Lower leg skin (tissue), 3 donors: ENCODE data around the gene EPS8L1.

Source experiments
- POLR2A ChIP-seq, 2 donors: fragments of 450-650 bp; IDR thresholded peaks; one replicate each; pipeline ENCODE4 v1.6.1; 2016 to 2017; ENCODE audit warnings: antibody characterized with exemption in 2 of 2, mild to moderate bottlenecking in 1 of 2, moderate library complexity in 1 of 2
- TF ChIP-seq, protein P1 (sequence below), 3 donors: fragments of 450-650 bp; IDR thresholded peaks; one replicate each; pipeline ENCODE4 v1.5.1; 2016; ENCODE audit warnings: antibody characterized with exemption in 3 of 3, mild to moderate bottlenecking in 3 of 3, moderate library complexity in 2 of 3

DNA sequence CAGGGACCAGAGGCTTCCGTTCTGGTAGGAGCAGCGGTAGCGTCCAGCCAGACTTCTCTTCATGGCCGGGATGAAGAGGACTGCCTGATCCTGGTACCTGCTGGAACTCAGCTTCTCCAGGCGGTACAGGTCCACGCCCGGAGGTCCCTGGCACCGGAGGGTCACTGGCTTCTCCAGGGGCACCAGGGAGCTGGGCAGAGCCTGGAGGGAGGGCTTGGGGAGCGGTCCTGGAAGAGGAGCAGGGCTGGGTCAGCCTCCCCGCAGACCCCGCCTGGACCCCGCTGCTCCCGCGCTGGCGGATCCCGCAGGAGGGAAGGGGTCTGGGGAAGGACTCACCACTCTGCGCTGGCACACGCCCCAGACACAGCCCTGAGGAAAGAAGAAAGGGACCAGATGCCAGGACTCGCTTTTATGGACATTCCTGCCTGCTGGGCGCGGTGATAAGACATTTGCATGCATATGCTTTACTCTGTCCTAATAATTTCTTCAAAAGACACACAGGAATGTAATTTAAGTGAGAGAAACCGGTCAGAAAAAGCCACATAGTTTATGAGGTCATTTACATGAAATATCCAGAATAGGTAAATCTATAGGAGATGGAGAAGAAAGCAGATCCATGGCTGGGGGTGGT is 43.4 kb upstream of the EPS8L1 start:
- TF ChIP-seq, protein P1, sequence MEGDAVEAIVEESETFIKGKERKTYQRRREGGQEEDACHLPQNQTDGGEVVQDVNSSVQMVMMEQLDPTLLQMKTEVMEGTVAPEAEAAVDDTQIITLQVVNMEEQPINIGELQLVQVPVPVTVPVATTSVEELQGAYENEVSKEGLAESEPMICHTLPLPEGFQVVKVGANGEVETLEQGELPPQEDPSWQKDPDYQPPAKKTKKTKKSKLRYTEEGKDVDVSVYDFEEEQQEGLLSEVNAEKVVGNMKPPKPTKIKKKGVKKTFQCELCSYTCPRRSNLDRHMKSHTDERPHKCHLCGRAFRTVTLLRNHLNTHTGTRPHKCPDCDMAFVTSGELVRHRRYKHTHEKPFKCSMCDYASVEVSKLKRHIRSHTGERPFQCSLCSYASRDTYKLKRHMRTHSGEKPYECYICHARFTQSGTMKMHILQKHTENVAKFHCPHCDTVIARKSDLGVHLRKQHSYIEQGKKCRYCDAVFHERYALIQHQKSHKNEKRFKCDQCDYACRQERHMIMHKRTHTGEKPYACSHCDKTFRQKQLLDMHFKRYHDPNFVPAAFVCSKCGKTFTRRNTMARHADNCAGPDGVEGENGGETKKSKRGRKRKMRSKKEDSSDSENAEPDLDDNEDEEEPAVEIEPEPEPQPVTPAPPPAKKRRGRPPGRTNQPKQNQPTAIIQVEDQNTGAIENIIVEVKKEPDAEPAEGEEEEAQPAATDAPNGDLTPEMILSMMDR (IDR thresholded peaks at IDR 0.05) = no peak
- TF ChIP-seq POLR2A (IDR thresholded peaks at IDR 0.05) = no peak
